HEK293 (cell line): ENCODE results near the gene INPP5F.

Source experiments
- ZNF274 ChIP-seq, 2 experiments: fragments of 200-500 bp in 1 of 2; fragments of 450-650 bp in 1 of 2; sonication (Bioruptor generic) in 1 of 2; formaldehyde crosslinking in 1 of 2; IDR thresholded peaks; 2 replicates each; pipeline versions ENCODE4 v1.5.1 to v1.6.1; 2014 to 2016; ENCODE audit warnings: borderline replicate concordance in 1 of 2, inconsistent platforms in 1 of 2, low read length in 1 of 2, missing biosample characterization in 1 of 2, missing genetic modification characterization in 1 of 2
- ZNF777 ChIP-seq: fragments of 450-650 bp; formaldehyde crosslinking; IDR thresholded peaks from 2 replicates; pipeline ENCODE4 v1.5.1; 2017; ENCODE audit warnings: missing biosample characterization, missing genetic modification characterization, borderline replicate concordance
- TF ChIP-seq, protein P1 (sequence below): sonication (generic); formaldehyde crosslinking; IDR thresholded peaks from 2 replicates; pipeline ENCODE4 v1.8.1; 2022; ENCODE audit warnings: mild to moderate bottlenecking, moderate library complexity, missing genetic modification reagents

DNA sequence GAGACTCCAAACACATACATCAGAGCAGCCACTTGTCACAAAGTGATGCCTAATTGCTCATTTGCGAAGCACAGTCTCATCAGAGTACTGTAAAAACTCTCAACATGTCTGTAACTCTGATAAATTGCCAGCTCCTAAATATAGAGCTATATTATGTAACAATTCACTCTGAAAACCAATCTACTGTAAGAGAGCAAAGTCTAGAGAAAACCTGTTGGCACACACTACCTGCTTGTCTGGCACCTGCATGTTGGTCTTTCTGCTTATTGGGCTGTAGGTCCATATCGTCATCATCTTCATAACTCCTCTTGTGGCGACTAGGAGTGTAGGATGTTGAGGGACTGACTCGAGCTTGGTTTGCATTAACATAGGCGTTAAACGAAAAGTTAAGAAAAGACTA, 127.0 kb downstream of the INPP5F start:
- TF ChIP-seq, protein P1, sequence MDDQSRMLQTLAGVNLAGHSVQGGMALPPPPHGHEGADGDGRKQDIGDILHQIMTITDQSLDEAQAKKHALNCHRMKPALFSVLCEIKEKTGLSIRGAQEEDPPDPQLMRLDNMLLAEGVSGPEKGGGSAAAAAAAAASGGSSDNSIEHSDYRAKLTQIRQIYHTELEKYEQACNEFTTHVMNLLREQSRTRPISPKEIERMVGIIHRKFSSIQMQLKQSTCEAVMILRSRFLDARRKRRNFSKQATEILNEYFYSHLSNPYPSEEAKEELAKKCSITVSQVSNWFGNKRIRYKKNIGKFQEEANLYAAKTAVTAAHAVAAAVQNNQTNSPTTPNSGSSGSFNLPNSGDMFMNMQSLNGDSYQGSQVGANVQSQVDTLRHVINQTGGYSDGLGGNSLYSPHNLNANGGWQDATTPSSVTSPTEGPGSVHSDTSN (CRISPR knock-in tag), result no peak
- no peak for TF ChIP-seq ZNF274 (IDR thresholded peaks at IDR 0.05; ENCODE audit: low read length)
- no peak for TF ChIP-seq ZNF274 (tag by site-specific recombination; IDR thresholded peaks at IDR 0.05; ENCODE audit: borderline replicate concordance)
- TF ChIP-seq ZNF777 (tag by site-specific recombination), result no peak
